Measurements from ENCODE around the gene UBE4B.

DNA sequence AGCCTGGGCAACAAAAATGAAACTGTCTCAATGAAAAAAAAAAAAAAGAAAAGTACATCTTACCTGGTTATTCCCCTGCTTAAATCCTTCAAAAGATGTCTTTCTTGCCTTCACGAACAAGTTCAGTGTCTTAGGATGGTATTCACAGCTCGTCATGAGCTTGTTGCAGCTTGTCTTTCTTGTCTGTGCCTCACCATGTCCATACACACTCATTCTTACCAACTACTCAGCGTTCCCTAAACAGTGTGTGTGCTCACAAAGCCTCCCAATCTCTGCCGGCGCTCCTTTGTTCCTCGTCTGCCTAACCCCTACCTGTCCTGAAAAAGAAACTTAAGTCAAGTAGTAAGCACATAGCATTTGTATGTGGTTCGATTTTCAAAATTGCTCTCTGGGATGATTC lies 31.1 kb downstream of the UBE4B start:
- TF ChIP-seq, protein P1, sequence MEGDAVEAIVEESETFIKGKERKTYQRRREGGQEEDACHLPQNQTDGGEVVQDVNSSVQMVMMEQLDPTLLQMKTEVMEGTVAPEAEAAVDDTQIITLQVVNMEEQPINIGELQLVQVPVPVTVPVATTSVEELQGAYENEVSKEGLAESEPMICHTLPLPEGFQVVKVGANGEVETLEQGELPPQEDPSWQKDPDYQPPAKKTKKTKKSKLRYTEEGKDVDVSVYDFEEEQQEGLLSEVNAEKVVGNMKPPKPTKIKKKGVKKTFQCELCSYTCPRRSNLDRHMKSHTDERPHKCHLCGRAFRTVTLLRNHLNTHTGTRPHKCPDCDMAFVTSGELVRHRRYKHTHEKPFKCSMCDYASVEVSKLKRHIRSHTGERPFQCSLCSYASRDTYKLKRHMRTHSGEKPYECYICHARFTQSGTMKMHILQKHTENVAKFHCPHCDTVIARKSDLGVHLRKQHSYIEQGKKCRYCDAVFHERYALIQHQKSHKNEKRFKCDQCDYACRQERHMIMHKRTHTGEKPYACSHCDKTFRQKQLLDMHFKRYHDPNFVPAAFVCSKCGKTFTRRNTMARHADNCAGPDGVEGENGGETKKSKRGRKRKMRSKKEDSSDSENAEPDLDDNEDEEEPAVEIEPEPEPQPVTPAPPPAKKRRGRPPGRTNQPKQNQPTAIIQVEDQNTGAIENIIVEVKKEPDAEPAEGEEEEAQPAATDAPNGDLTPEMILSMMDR (IDR thresholded peaks at IDR 0.05) = no peak
- no peak for TF ChIP-seq EZH2phosphoT487 (IDR thresholded peaks at IDR 0.05)
- no peak for TF ChIP-seq EZH2 (IDR thresholded peaks at IDR 0.05)
